HepG2 (cell line): ENCODE results near the gene SEPTIN5. TPM values are rescaled to one million over a fixed set of nuclear protein-coding genes. Genes with fewer than 3 reads are reported as not detected.

Source experiments
- ARID2 ChIP-seq: sonication (generic); formaldehyde crosslinking; IDR thresholded peaks from 2 replicates; pipeline ENCODE4 v1.8.1; 2022; ENCODE audit warnings: mild to moderate bottlenecking, missing genetic modification reagents, borderline replicate concordance
- ATF5 ChIP-seq: sonication (generic); formaldehyde crosslinking; IDR thresholded peaks from 2 replicates; pipeline ENCODE4 v1.4.0; 2020; ENCODE audit warnings: mild to moderate bottlenecking, low read depth, missing genetic modification reagents
- CC2D1A ChIP-seq: sonication (generic); formaldehyde crosslinking; IDR thresholded peaks from 2 replicates; pipeline ENCODE4 v1.8.1; 2023; ENCODE audit warnings: mild to moderate bottlenecking, missing genetic modification reagents
- CHD2 ChIP-seq: IDR thresholded peaks from 2 replicates; pipeline ENCODE4 v1.6.1; 2011; ENCODE audit warnings: low read depth, low read length, improper control_type of control experiment
- CREBL2 ChIP-seq: sonication (generic); formaldehyde crosslinking; IDR thresholded peaks from 2 replicates; pipeline ENCODE4 v1.8.1; 2023; ENCODE audit warnings: missing genetic modification reagents, mild to moderate bottlenecking, borderline replicate concordance
- CSRNP1 ChIP-seq: sonication (generic); formaldehyde crosslinking; IDR thresholded peaks from 2 replicates; pipeline ENCODE4 v1.8.1; 2023; ENCODE audit warnings: mild to moderate bottlenecking, missing genetic modification reagents
- DNMT1 ChIP-seq: sonication (generic); formaldehyde crosslinking; IDR thresholded peaks from 2 replicates; pipeline ENCODE4 v1.5.1; 2020; ENCODE audit warnings: mild to moderate bottlenecking, missing genetic modification reagents
- ESRRA ChIP-seq: sonication (generic); formaldehyde crosslinking; IDR thresholded peaks from 2 replicates; pipeline ENCODE4 v1.5.1; 2020; ENCODE audit warnings: mild to moderate bottlenecking, low read depth, missing genetic modification reagents
- ETS1 ChIP-seq: sonication (generic); formaldehyde crosslinking; IDR thresholded peaks from 2 replicates; pipeline ENCODE4 v1.4.0; 2020; ENCODE audit warnings: missing genetic modification reagents
- HNF4G ChIP-seq, 2 experiments: sonication (generic) in 1 of 2; formaldehyde crosslinking in 1 of 2; IDR thresholded peaks; 2 replicates each; pipeline versions ENCODE4 v1.4.0 to v1.6.1; 2011 to 2020; ENCODE audit warnings: borderline replicate concordance in 2 of 2, low read depth in 2 of 2, mild to moderate bottlenecking in 2 of 2, low read length in 1 of 2, missing genetic modification reagents in 1 of 2, moderate library complexity in 1 of 2
- HNRNPH1 ChIP-seq: fragments of 200-400 bp; formaldehyde crosslinking; optimal IDR thresholded peaks from 2 replicates; pipeline ENCODE3; 2017; ENCODE audit warnings: mild to moderate bottlenecking, low read depth, low read length
- HOXA7 ChIP-seq: sonication (generic); formaldehyde crosslinking; IDR thresholded peaks from 2 replicates; pipeline ENCODE4 v1.8.1; 2022; ENCODE audit warnings: mild to moderate bottlenecking, missing genetic modification reagents, moderate library complexity
- JUN ChIP-seq: sonication (generic); formaldehyde crosslinking; IDR thresholded peaks from 2 replicates; pipeline ENCODE4 v1.4.0; 2020; ENCODE audit warnings: mild to moderate bottlenecking, missing genetic modification reagents
- NFE2L2 ChIP-seq: fragments of 150-350 bp; IDR thresholded peaks from 2 replicates; pipeline ENCODE4 v1.6.1; 2014; ENCODE audit warnings: low read length
- PLRG1 ChIP-seq: fragments of 450-650 bp; conservative IDR thresholded peaks from 2 replicates; pipeline ENCODE4 v1.6.1; 2016
- RAD21 ChIP-seq: fragments of 450-650 bp; formaldehyde crosslinking; IDR thresholded peaks from 2 replicates; pipeline ENCODE4 v1.5.0; 2020; ENCODE audit warnings: mild to moderate bottlenecking
- RCOR2 ChIP-seq: IDR thresholded peaks from 2 replicates; pipeline ENCODE4 v1.6.1; 2016; ENCODE audit warnings: missing biosample characterization, missing genetic modification reagents
- STAT6 ChIP-seq: sonication (generic); formaldehyde crosslinking; IDR thresholded peaks from 2 replicates; pipeline ENCODE4 v1.4.0; 2020; ENCODE audit warnings: missing genetic modification reagents, mild to moderate bottlenecking, borderline replicate concordance
- TBL1XR1 ChIP-seq: fragments of 150-350 bp; IDR thresholded peaks from 2 replicates; pipeline ENCODE4 v1.6.1; 2014; ENCODE audit warnings: borderline replicate concordance, low read length; ENCODE audit not compliant: partially characterized antibody
- TFAP4 ChIP-seq: sonication (generic); IDR thresholded peaks from 2 replicates; pipeline ENCODE4 v1.6.1; 2016; ENCODE audit warnings: low read depth, borderline replicate concordance
- ZFP36L2 ChIP-seq: sonication (generic); formaldehyde crosslinking; IDR thresholded peaks from 2 replicates; pipeline ENCODE4 v1.4.0; 2020; ENCODE audit warnings: missing genetic modification reagents
- ZNF224 ChIP-seq: sonication (generic); formaldehyde crosslinking; IDR thresholded peaks from 2 replicates; pipeline ENCODE4 v1.5.0; 2020; ENCODE audit warnings: mild to moderate bottlenecking, missing genetic modification reagents
- ZNF737 ChIP-seq: sonication (generic); formaldehyde crosslinking; IDR thresholded peaks from 2 replicates; pipeline ENCODE4 v1.5.0; 2020; ENCODE audit warnings: missing genetic modification reagents, mild to moderate bottlenecking, borderline replicate concordance
- polyA plus RNA-seq, 8 experiments: library from polyadenylated mRNA; depleted of rRNA in 3 of 8; stranded (reverse) in 7 of 8; unstranded in 1 of 8; fragments of >200 nt; fragmentation: Illumina TruSeq in 4 of 8; extraction: Trizol in 4 of 8; gene quantifications; 2 replicates each; pipeline versions ENCODE4 v1.2.1 to v1.2.3, GENCODE V29; 2011 to 2016; ENCODE audit warnings: low read depth in 4 of 8, missing spikeins in 1 of 8, mixed read lengths in 1 of 8; ENCODE audit not compliant: insufficient read depth in 1 of 8
- total RNA-seq, 5 experiments: library from RNA; depleted of rRNA; stranded (reverse); fragments of >200 nt; fragmentation: Illumina TruSeq; extraction: Trizol; gene quantifications; 2 replicates each; pipeline ENCODE4 v1.2.3, GENCODE V29; 2016; ENCODE audit warnings: low read depth in 1 of 5

Gene SEPTIN5
- total and polyA plus RNA-seq, 2 of the 13 experiments (the other 11 are each of a cell fraction or from before 2014, with no cell fraction given): 0.33 TPM; not detected in 1

GRCh38 chr22:19723232-19723982, 9.1 kb downstream of the SEPTIN5 start, which contains the start of gene GP1BB (continued):
- TF ChIP-seq CREBL2 (CRISPR knock-in tag) (no peak), CHD2 (no peak), ZNF224 (CRISPR knock-in tag) (no peak), HNRNPH1 (no peak), ARID2 (CRISPR knock-in tag) (no peak; the same call in 1 of the 2 replicates), CC2D1A (CRISPR knock-in tag) (no peak), HOXA7 (CRISPR knock-in tag) (no peak), ETS1 (CRISPR knock-in tag) (no peak), DNMT1 (no peak), RAD21 (CRISPR knock-in tag) (no peak), HNF4G (IDR thresholded peaks at IDR 0.05; ENCODE audit: borderline replicate concordance, low read depth, low read length) (no peak), HNF4G (CRISPR knock-in tag; IDR thresholded peaks at IDR 0.05; ENCODE audit: borderline replicate concordance, low read depth) (no peak), ZFP36L2 (CRISPR knock-in tag) (no peak), NFE2L2 (no peak), TBL1XR1 (no peak), JUN (no peak), ATF5 (CRISPR knock-in tag) (no peak; the same call in 1 of the 2 replicates), ZNF737 (CRISPR knock-in tag) (no peak), CSRNP1 (CRISPR knock-in tag) (peak; percentile 41; the same call in 1 of the 2 replicates), RCOR2 (CRISPR knock-in tag) (no peak), ESRRA (CRISPR knock-in tag) (no peak), PLRG1 (no peak), STAT6 (CRISPR knock-in tag) (no peak), TFAP4 (no peak)
